Neural cell (in vitro differentiated cells): Measurements from ENCODE around the gene ADRA1B. TPM values are rescaled to one million over a fixed set of nuclear protein-coding genes. Genes with fewer than 3 reads are reported as not detected.

Experiments
- H2AFZ ChIP-seq: fragments of 200-600, 300-800 bp; sonication (generic), shearing (Covaris generic); 2 replicates; pipeline ENCODE4 v1.6.0; 2014; ENCODE audit warnings: low read depth, mild to moderate bottlenecking, antibody characterized with exemption, low read length, moderate library complexity
- H3F3A ChIP-seq: fragments of 200-600 bp; shearing (Covaris generic); 2 replicates; pipeline ENCODE4 v1.6.1; 2016; ENCODE audit warnings: mild to moderate bottlenecking, moderate library complexity, mixed read lengths, antibody characterized with exemption, low read length; ENCODE audit not compliant: insufficient read depth, poor library complexity, severe bottlenecking
- H3K27ac ChIP-seq: fragments of 200-600, 300-800 bp; sonication (generic), shearing (Covaris generic); 2 replicates; pipeline ENCODE4 v1.5.1; 2014; ENCODE audit warnings: mild to moderate bottlenecking, low read length, moderate library complexity
- H3K27me3 ChIP-seq: fragments of 300-800, 200-600 bp; sonication (generic), shearing (Covaris generic); 2 replicates; pipeline ENCODE4 v1.6.0; 2014; ENCODE audit warnings: mild to moderate bottlenecking, low read depth, low read length, moderate library complexity; ENCODE audit not compliant: insufficient read depth
- H3K36me3 ChIP-seq: fragments of 300-800, 200-600 bp; sonication (generic), shearing (Covaris generic); 2 replicates; pipeline ENCODE4 v1.5.1; 2014; ENCODE audit warnings: mild to moderate bottlenecking, antibody characterized with exemption, low read length, moderate library complexity; ENCODE audit not compliant: insufficient read depth
- H3K4me2 ChIP-seq: fragments of 300-800, 200-600 bp; sonication (generic), shearing (Covaris generic); 2 replicates; pipeline ENCODE4 v1.6.0; 2014; ENCODE audit warnings: mild to moderate bottlenecking, low read length
- H3K4me3 ChIP-seq: fragments of 300-800, 200-600 bp; sonication (generic), shearing (Covaris generic); 2 replicates; pipeline ENCODE4 v1.5.1; 2014; ENCODE audit warnings: mild to moderate bottlenecking, low read length, moderate library complexity
- H3K79me2 ChIP-seq: fragments of 200-600 bp; shearing (Covaris generic); replicated peaks from 2 replicates; pipeline ENCODE4 v1.6.0; 2014; ENCODE audit warnings: mild to moderate bottlenecking, low read length, moderate library complexity; ENCODE audit not compliant: insufficient read depth
- H3K9ac ChIP-seq: fragments of 300-800, 200-600 bp; sonication (generic), shearing (Covaris generic); 2 replicates; pipeline ENCODE4 v1.6.1; 2016; ENCODE audit warnings: mild to moderate bottlenecking, low read length, mixed read lengths
- H3K9me2 ChIP-seq: fragments of 200-600 bp; shearing (Covaris generic); 2 replicates; pipeline ENCODE4 v1.6.1; 2016; ENCODE audit warnings: mild to moderate bottlenecking, low read length, mixed read lengths; ENCODE audit not compliant: insufficient read depth
- H3K9me3 ChIP-seq: fragments of 200-600, 300-800 bp; sonication (generic), shearing (Covaris generic); 2 replicates; pipeline ENCODE4 v1.6.1; 2016; ENCODE audit warnings: mild to moderate bottlenecking, mixed run types, low read length, moderate library complexity, mixed read lengths
- H4K20me1 ChIP-seq: fragments of 200-600 bp; shearing (Covaris generic); 2 replicates; pipeline ENCODE4 v1.6.1; 2016; ENCODE audit warnings: mild to moderate bottlenecking, mixed run types; ENCODE audit not compliant: insufficient read depth
- CTCF ChIP-seq: fragments of 450-650 bp; IDR thresholded peaks from 2 replicates; pipeline ENCODE4 v1.5.1; 2014; ENCODE audit warnings: antibody characterized with exemption, mild to moderate bottlenecking, moderate library complexity; ENCODE audit not compliant: poor library complexity, severe bottlenecking
- EP300 ChIP-seq: fragments of 450-650 bp; conservative IDR thresholded peaks from 2 replicates; pipeline ENCODE4 v1.6.1; 2014; ENCODE audit warnings: antibody characterized with exemption, mild to moderate bottlenecking, moderate library complexity; ENCODE audit not compliant: poor library complexity, severe bottlenecking
- EZH2 ChIP-seq: fragments of 200-600, 300-800 bp; shearing (Covaris generic), sonication (generic); IDR thresholded peaks from 2 replicates; pipeline ENCODE4 v1.6.1; 2014; ENCODE audit warnings: antibody characterized with exemption, low read length, borderline replicate concordance, mild to moderate bottlenecking; ENCODE audit not compliant: insufficient read depth, poor library complexity, severe bottlenecking
- MXI1 ChIP-seq: fragments of 450-650 bp; conservative IDR thresholded peaks from 2 replicates; pipeline ENCODE4 v1.6.1; 2014; ENCODE audit warnings: antibody characterized with exemption, mild to moderate bottlenecking; ENCODE audit not compliant: poor library complexity, severe bottlenecking
- POLR2AphosphoS5 ChIP-seq: IDR thresholded peaks from 2 replicates; pipeline ENCODE4 v1.6.1; 2012
- RAD21 ChIP-seq: fragments of 450-650 bp; conservative IDR thresholded peaks from 2 replicates; pipeline ENCODE4 v1.6.1; 2014; ENCODE audit warnings: antibody characterized with exemption, mild to moderate bottlenecking, moderate library complexity
- REST ChIP-seq: IDR thresholded peaks from 2 replicates; pipeline ENCODE4 v1.6.1; 2012; ENCODE audit warnings: borderline replicate concordance
- SMC3 ChIP-seq: fragments of 450-650 bp; conservative IDR thresholded peaks from 2 replicates; pipeline ENCODE4 v1.6.1; 2014; ENCODE audit warnings: antibody characterized with exemption, mild to moderate bottlenecking, moderate library complexity; ENCODE audit not compliant: poor library complexity
- TAF1 ChIP-seq: IDR thresholded peaks from 2 replicates; pipeline ENCODE4 v1.6.1; 2012; ENCODE audit warnings: low read depth
- polyA plus RNA-seq: library from polyadenylated mRNA; depleted of rRNA; stranded (reverse); fragments of >200 nt; gene quantifications from 2 replicates; pipeline ENCODE4 v1.2.3, GENCODE V29; 2014

The ADRA1B gene
- polyA plus RNA-seq, 1 donor from 2014 or later, result 1.1 TPM

- Histone ChIP-seq H3K4me3 (no peak overlapping the region), H3K27me3 (no peaks in the 10 kb centered on the region), H2AFZ (no peak overlapping the region), H3K36me3 (no peaks in the 10 kb centered on the region), H4K20me1 (no peaks in the 10 kb centered on the region), H3K9me3 (no peaks in the 10 kb centered on the region), H3F3A (no peaks in the 10 kb centered on the region), H3K79me2 (no peaks in the 10 kb centered on the region), H3K4me2 (no peak overlapping the region), H3K9me2 (no peaks in the 10 kb centered on the region), H3K9ac (no peak overlapping the region), H3K27ac (no peak overlapping the region)
- TF ChIP-seq EZH2 (no peak), MXI1 (no peak), POLR2AphosphoS5 (no peak), RAD21 (no peak), EP300 (no peak), TAF1 (no peak), CTCF (no peak), REST (no peak), SMC3 (no peak)
Measured at GRCh38 chr5:159937580-159937979, 21.3 kb downstream of the ADRA1B start.

- Histone ChIP-seq H3K9me3 (no peaks in the 10 kb centered on the region), H3K27me3 (no peaks in the 10 kb centered on the region), H3K4me2 (no peak overlapping the region), H4K20me1 (no peaks in the 10 kb centered on the region), H3F3A (no peaks in the 10 kb centered on the region), H3K36me3 (no peaks in the 10 kb centered on the region), H3K79me2 (no peaks in the 10 kb centered on the region), H3K9ac (no peak overlapping the region), H2AFZ (no peak overlapping the region), H3K4me3 (no peak overlapping the region), H3K27ac (no peak overlapping the region), H3K9me2 (no peaks in the 10 kb centered on the region)
- TF ChIP-seq EZH2 (no peak), MXI1 (no peak), CTCF (no peak), EP300 (no peak), RAD21 (no peak), SMC3 (no peak), POLR2AphosphoS5 (no peak), TAF1 (no peak), REST (no peak)
Measured at GRCh38 chr5:159943326-159943725, 27.0 kb downstream of the ADRA1B start.
